DMS79 (cell line): ENCODE data around the gene S100A9.
"Not testable (repeated sequence)": the region's sequence is repeated elsewhere in the genome, so short reads cannot be mapped to it uniquely, and the experiment has no call there.

Experiments used
- DNase-seq: peaks from one replicate; lab custom pipeline; 2025; lab: John Stamatoyannopoulos, UW

The S100A9 gene

DNA sequence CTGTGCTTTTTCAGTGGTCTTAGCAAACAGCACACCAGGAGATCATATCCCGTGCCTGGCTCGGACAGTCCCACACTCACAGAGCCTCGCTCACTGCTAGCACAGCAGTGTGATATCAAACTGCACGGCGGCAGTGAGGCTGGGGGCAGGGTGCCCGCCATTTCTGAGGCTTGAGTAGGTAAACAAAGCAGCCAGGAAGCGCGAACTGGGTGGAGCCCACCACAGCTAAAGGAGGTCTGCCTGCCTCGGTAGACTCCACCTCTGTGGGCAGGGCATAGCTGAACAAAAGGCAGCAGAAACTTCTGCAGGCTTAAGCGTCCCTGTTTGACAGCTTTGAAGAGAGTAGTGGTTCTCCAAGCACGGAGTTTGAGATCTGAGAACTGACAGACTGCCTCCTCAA lies 49.6 kb downstream of the S100A9 start:
- not testable (repeated sequence) for DNase-seq
